HepG2 (cell line): ENCODE measurements around the gene CNNM3. TPM values are rescaled to one million over a fixed set of nuclear protein-coding genes. Genes with fewer than 3 reads are reported as not detected.

Source experiments
- ATF7-NPFF ChIP-seq: sonication (generic); formaldehyde crosslinking; IDR thresholded peaks from 2 replicates; pipeline ENCODE4 v1.8.1; 2023; ENCODE audit warnings: mild to moderate bottlenecking, low read depth, missing genetic modification reagents, moderate library complexity
- BCL3 ChIP-seq: sonication (generic); formaldehyde crosslinking; IDR thresholded peaks from 2 replicates; pipeline ENCODE4 v1.5.1; 2020; ENCODE audit warnings: mild to moderate bottlenecking, missing genetic modification reagents, moderate library complexity
- EED ChIP-seq: sonication (generic); formaldehyde crosslinking; IDR thresholded peaks from 2 replicates; pipeline ENCODE4 v1.5.0; 2020; ENCODE audit warnings: mild to moderate bottlenecking, missing genetic modification reagents
- FOXP1 ChIP-seq, 2 experiments: fragments of 450-650 bp in 1 of 2; IDR thresholded peaks; 2 replicates each; pipeline ENCODE4 v1.6.1; 2017 to 2018; ENCODE audit warnings: antibody characterized with exemption in 1 of 2
- GZF1 ChIP-seq: sonication (generic); formaldehyde crosslinking; IDR thresholded peaks from 2 replicates; pipeline ENCODE4 v1.5.1; 2020; ENCODE audit warnings: mild to moderate bottlenecking, missing genetic modification reagents
- HES4 ChIP-seq: sonication (generic); formaldehyde crosslinking; IDR thresholded peaks from 2 replicates; pipeline ENCODE4 v1.9.0; 2021; ENCODE audit warnings: mild to moderate bottlenecking, missing genetic modification reagents, borderline replicate concordance
- HNF4G ChIP-seq, 2 experiments: sonication (generic) in 1 of 2; formaldehyde crosslinking in 1 of 2; IDR thresholded peaks; 2 replicates each; pipeline versions ENCODE4 v1.4.0 to v1.6.1; 2011 to 2020; ENCODE audit warnings: borderline replicate concordance in 2 of 2, low read depth in 2 of 2, mild to moderate bottlenecking in 2 of 2, low read length in 1 of 2, missing genetic modification reagents in 1 of 2, moderate library complexity in 1 of 2
- HOXA9 ChIP-seq: sonication (generic); formaldehyde crosslinking; IDR thresholded peaks from 2 replicates; pipeline ENCODE4 v1.8.1; 2022; ENCODE audit warnings: missing genetic modification reagents, mild to moderate bottlenecking, moderate library complexity, borderline replicate concordance
- KMT2B ChIP-seq: IDR thresholded peaks from 2 replicates; pipeline ENCODE4 v1.6.1; 2016; ENCODE audit warnings: missing genetic modification reagents, missing compliant biosample characterization
- LBX2 ChIP-seq: sonication (generic); formaldehyde crosslinking; IDR thresholded peaks from 2 replicates; pipeline ENCODE4 v1.5.0; 2020; ENCODE audit warnings: missing genetic modification reagents, mild to moderate bottlenecking, borderline replicate concordance
- NFATC3 ChIP-seq: sonication (generic); formaldehyde crosslinking; IDR thresholded peaks from 2 replicates; pipeline ENCODE4 v1.5.1; 2020; ENCODE audit warnings: mild to moderate bottlenecking, missing genetic modification reagents
- NR2F1 ChIP-seq, 2 experiments: fragments of 450-650 bp in 1 of 2; formaldehyde crosslinking in 1 of 2; IDR thresholded peaks; 2 replicates each; pipeline versions ENCODE4 v1.5.0 to v1.6.1; 2016 to 2020; ENCODE audit warnings: mild to moderate bottlenecking in 1 of 2, missing compliant biosample characterization in 1 of 2, missing genetic modification reagents in 1 of 2, moderate library complexity in 1 of 2
- RAD51 ChIP-seq: fragments of 450-650 bp; IDR thresholded peaks from 2 replicates; pipeline ENCODE4 v1.6.1; 2016; ENCODE audit warnings: borderline replicate concordance
- RFX1 ChIP-seq: fragments of 450-650 bp; IDR thresholded peaks from 2 replicates; pipeline ENCODE4 v1.6.1; 2017
- RORA ChIP-seq: sonication (generic); formaldehyde crosslinking; IDR thresholded peaks from 2 replicates; pipeline ENCODE4 v1.5.0; 2020; ENCODE audit warnings: mild to moderate bottlenecking, missing genetic modification reagents, moderate library complexity
- SIN3B ChIP-seq: fragments of 150-350 bp; IDR thresholded peaks from 2 replicates; pipeline ENCODE4 v1.6.1; 2014; ENCODE audit warnings: low read length
- TFDP1 ChIP-seq: IDR thresholded peaks from 2 replicates; pipeline ENCODE4 v1.6.1; 2016; ENCODE audit warnings: missing compliant biosample characterization, missing genetic modification reagents, borderline replicate concordance
- ZNF101 ChIP-seq: sonication (generic); formaldehyde crosslinking; IDR thresholded peaks from 2 replicates; pipeline ENCODE4 v1.4.0; 2020; ENCODE audit warnings: mild to moderate bottlenecking, low read depth, missing genetic modification reagents, borderline replicate concordance
- ZNF205 ChIP-seq: IDR thresholded peaks from 2 replicates; pipeline ENCODE4 v1.6.1; 2018; ENCODE audit warnings: missing biosample characterization, missing genetic modification reagents
- ZNF737 ChIP-seq: sonication (generic); formaldehyde crosslinking; IDR thresholded peaks from 2 replicates; pipeline ENCODE4 v1.5.0; 2020; ENCODE audit warnings: missing genetic modification reagents, mild to moderate bottlenecking, borderline replicate concordance
- ZZZ3 ChIP-seq: sonication (generic); formaldehyde crosslinking; IDR thresholded peaks from 2 replicates; pipeline ENCODE4 v1.4.0; 2020; ENCODE audit warnings: missing genetic modification reagents, mild to moderate bottlenecking, borderline replicate concordance
- polyA plus RNA-seq, 8 experiments: library from polyadenylated mRNA; depleted of rRNA in 3 of 8; stranded (reverse) in 7 of 8; unstranded in 1 of 8; fragments of >200 nt; fragmentation: Illumina TruSeq in 4 of 8; extraction: Trizol in 4 of 8; gene quantifications; 2 replicates each; pipeline versions ENCODE4 v1.2.1 to v1.2.3, GENCODE V29; 2011 to 2016; ENCODE audit warnings: low read depth in 4 of 8, missing spikeins in 1 of 8, mixed read lengths in 1 of 8; ENCODE audit not compliant: insufficient read depth in 1 of 8
- total RNA-seq, 5 experiments: library from RNA; depleted of rRNA; stranded (reverse); fragments of >200 nt; fragmentation: Illumina TruSeq; extraction: Trizol; gene quantifications; 2 replicates each; pipeline ENCODE4 v1.2.3, GENCODE V29; 2016; ENCODE audit warnings: low read depth in 1 of 5
- TF ChIP-seq, protein P1 (sequence below): sonication (generic); formaldehyde crosslinking; conservative IDR thresholded peaks from 2 replicates; pipeline ENCODE4 v1.4.0; 2020; ENCODE audit warnings: mild to moderate bottlenecking, missing genetic modification reagents, moderate library complexity
- TF ChIP-seq, protein P2 (sequence below): sonication (generic); formaldehyde crosslinking; IDR thresholded peaks from 2 replicates; pipeline ENCODE4 v1.4.0; 2020; ENCODE audit warnings: mild to moderate bottlenecking, missing genetic modification reagents

The CNNM3 gene
- total and polyA plus RNA-seq, 2 of the 13 experiments (the other 11 are each of a cell fraction or from before 2014, with no cell fraction given): 21.2 to 27.9 TPM

GRCh38 chr2:96857667-96858372 lies 41.8 kb downstream of the CNNM3 start, which contains the start of gene ANKRD39 (continued):
- TF ChIP-seq, protein P1, sequence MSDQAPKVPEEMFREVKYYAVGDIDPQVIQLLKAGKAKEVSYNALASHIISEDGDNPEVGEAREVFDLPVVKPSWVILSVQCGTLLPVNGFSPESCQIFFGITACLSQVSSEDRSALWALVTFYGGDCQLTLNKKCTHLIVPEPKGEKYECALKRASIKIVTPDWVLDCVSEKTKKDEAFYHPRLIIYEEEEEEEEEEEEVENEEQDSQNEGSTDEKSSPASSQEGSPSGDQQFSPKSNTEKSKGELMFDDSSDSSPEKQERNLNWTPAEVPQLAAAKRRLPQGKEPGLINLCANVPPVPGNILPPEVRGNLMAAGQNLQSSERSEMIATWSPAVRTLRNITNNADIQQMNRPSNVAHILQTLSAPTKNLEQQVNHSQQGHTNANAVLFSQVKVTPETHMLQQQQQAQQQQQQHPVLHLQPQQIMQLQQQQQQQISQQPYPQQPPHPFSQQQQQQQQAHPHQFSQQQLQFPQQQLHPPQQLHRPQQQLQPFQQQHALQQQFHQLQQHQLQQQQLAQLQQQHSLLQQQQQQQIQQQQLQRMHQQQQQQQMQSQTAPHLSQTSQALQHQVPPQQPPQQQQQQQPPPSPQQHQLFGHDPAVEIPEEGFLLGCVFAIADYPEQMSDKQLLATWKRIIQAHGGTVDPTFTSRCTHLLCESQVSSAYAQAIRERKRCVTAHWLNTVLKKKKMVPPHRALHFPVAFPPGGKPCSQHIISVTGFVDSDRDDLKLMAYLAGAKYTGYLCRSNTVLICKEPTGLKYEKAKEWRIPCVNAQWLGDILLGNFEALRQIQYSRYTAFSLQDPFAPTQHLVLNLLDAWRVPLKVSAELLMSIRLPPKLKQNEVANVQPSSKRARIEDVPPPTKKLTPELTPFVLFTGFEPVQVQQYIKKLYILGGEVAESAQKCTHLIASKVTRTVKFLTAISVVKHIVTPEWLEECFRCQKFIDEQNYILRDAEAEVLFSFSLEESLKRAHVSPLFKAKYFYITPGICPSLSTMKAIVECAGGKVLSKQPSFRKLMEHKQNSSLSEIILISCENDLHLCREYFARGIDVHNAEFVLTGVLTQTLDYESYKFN: peak; percentile 76
- TF ChIP-seq NFATC3 (CRISPR knock-in tag) (no peak), ATF7-NPFF (CRISPR knock-in tag) (peak; percentile 95), TFDP1 (CRISPR knock-in tag) (peak; percentile 66; the same call in 1 of the 2 replicates), RORA (no peak), FOXP1 (IDR thresholded peaks at IDR 0.05) (no peak), FOXP1 (CRISPR knock-in tag; IDR thresholded peaks at IDR 0.05) (no peak), RFX1 (no peak), ZNF205 (CRISPR knock-in tag) (peak; percentile 50), GZF1 (CRISPR knock-in tag) (no peak), ZNF101 (CRISPR knock-in tag) (peak; percentile 92; the same call in 1 of the 2 replicates), BCL3 (CRISPR knock-in tag) (peak; percentile 85), HES4 (CRISPR knock-in tag) (peak; percentile 99), SIN3B (no peak), ZZZ3 (CRISPR knock-in tag) (0 out of 2 replicates have a peak, but pooled peaks have one; percentile 54), ZNF737 (CRISPR knock-in tag) (no peak), NR2F1 (CRISPR knock-in tag; IDR thresholded peaks at IDR 0.05) (no peak; a peak in 1 of 4 replicates), KMT2B (CRISPR knock-in tag) (peak; percentile 54), HOXA9 (CRISPR knock-in tag) (no peak), LBX2 (CRISPR knock-in tag) (no peak), HNF4G (IDR thresholded peaks at IDR 0.05; ENCODE audit: borderline replicate concordance, low read depth, low read length) (no peak), HNF4G (CRISPR knock-in tag; IDR thresholded peaks at IDR 0.05; ENCODE audit: borderline replicate concordance, low read depth) (no peak), RAD51 (no peak), EED (CRISPR knock-in tag) (peak; percentile 89)
- TF ChIP-seq, protein P2, sequence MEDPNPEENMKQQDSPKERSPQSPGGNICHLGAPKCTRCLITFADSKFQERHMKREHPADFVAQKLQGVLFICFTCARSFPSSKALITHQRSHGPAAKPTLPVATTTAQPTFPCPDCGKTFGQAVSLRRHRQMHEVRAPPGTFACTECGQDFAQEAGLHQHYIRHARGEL (CRISPR knock-in tag): peak; percentile 34; the same call in 1 of the 2 replicates
